SK-N-MC (cell line): ENCODE measurements around the gene USP6.
"Not testable (repeated sequence)": the region's sequence is repeated elsewhere in the genome, so short reads cannot be mapped to it uniquely, and the experiment has no call there.

Source experiments
- DNase-seq: peaks from one replicate; pipeline ENCODE4 v3.0.0-alpha.2; 2011; ENCODE audit warnings: low read depth, low spot score
- H3K27ac ChIP-seq: fragments of 200-600 bp; sonication (generic); 2 replicates; pipeline ENCODE4 v1.5.1; 2016; ENCODE audit warnings: mixed run types
- H3K36me3 ChIP-seq: fragments of 200-600 bp; sonication (generic); 2 replicates; pipeline ENCODE4 v1.6.1; 2017; ENCODE audit warnings: antibody characterized with exemption, low read length, mixed read lengths; ENCODE audit not compliant: insufficient read depth
- H3K4me3 ChIP-seq: fragments of 200-600 bp; sonication (generic); 2 replicates; pipeline ENCODE4 v1.5.1; 2016
- H3K9ac ChIP-seq: fragments of 200-600 bp; sonication (generic); 2 replicates; pipeline ENCODE4 v1.8.0; 2017; ENCODE audit warnings: mixed run types, mixed read lengths; ENCODE audit not compliant: insufficient read length
- H3K9me3 ChIP-seq: fragments of 200-600 bp; sonication (generic); 2 replicates; pipeline ENCODE4 v1.6.1; 2017; ENCODE audit warnings: low read depth, mild to moderate bottlenecking, antibody characterized with exemption, low read length, moderate library complexity, mixed read lengths
- EZH2 ChIP-seq: fragments of 200-600 bp; sonication (generic); IDR thresholded peaks from one replicate; pipeline ENCODE4 v1.6.1; 2017; ENCODE audit warnings: antibody characterized with exemption
- FOXP2 ChIP-seq: optimal IDR thresholded peaks from 2 replicates; pipeline ENCODE3; 2011; ENCODE audit warnings: mild to moderate bottlenecking, moderate library complexity; ENCODE audit not compliant: insufficient read depth; ENCODE audit errors: extremely low read length, control extremely low read depth
- POLR2AphosphoS5 ChIP-seq: IDR thresholded peaks from 2 replicates; pipeline ENCODE4 v1.6.1; 2012; ENCODE audit warnings: mild to moderate bottlenecking, low read depth, low read length, borderline replicate concordance

Gene USP6

DNA sequence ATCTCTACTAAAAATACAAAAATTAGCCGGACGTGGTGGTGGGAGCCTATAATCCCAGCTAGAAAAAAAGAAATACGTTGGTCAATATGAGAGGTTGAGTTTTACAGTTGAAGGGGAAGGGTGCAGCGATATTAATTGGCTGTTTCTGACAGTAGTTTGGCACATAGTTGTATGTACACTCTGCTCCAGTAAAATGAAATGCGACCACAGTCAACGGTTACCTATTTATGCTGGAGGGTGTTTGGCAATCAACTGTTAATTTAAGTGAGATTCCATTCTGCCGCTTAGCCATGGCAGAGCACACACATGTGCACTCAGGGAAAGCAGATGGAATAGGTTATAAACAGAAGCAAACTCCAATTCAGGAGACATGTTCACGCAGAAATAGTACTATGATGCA, 85.2 kb downstream of the USP6 start:
- no peak overlapping the region for H3K27ac ChIP-seq
- no peak overlapping the region for H3K4me3 ChIP-seq
- no peak overlapping the region for H3K9ac ChIP-seq
- DNase-seq = no peak
- H3K9me3 ChIP-seq = no peaks in the 10 kb centered on the region
- no peaks in the 10 kb centered on the region for H3K36me3 ChIP-seq
- TF ChIP-seq FOXP2 = no peak
- no peak for TF ChIP-seq POLR2AphosphoS5
- no peak for TF ChIP-seq EZH2

DNA sequence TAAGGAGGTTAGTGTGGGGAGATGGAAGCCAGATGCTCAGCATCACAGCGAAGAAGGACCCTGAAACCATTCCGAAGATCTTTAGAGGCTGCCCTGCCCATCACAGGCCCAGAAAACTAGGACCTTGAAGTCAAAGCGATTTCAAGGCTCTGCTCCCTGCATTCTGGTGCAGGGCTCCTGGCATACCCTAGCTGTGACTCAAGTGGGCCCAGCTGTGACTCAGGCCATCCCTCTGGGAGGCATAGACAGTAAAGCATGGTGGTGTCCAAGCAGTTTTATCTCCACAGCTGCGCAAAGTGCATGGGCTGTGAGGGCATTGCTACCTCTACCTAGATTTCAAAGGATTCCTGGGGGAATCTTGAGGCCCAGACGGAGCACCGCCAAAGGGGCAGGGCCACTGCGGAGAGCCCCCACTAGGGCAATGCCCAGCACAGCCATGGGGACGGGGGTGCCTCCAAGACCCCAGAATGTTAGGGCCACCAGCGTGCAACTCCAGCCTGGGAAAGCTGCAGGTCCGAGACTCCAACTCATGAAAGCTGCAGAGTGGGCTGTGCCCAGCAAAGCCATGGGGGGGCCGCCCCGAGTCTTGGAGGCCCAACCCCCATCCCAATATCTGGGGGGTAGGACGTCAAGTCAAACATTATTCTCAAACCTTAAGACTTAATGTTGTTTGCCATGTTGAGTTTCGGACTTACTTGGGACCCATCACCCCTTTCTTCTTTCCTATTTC, 87.5 kb downstream of the USP6 start:
- no peak overlapping the region for H3K9ac ChIP-seq
- no peaks in the 10 kb centered on the region for H3K9me3 ChIP-seq
- H3K27ac ChIP-seq = no peak overlapping the region
- H3K36me3 ChIP-seq = no peaks in the 10 kb centered on the region
- DNase-seq = no peak
- H3K4me3 ChIP-seq = no peak overlapping the region
- TF ChIP-seq POLR2AphosphoS5 (no peak), FOXP2 (no peak), EZH2 (no peak)

DNA sequence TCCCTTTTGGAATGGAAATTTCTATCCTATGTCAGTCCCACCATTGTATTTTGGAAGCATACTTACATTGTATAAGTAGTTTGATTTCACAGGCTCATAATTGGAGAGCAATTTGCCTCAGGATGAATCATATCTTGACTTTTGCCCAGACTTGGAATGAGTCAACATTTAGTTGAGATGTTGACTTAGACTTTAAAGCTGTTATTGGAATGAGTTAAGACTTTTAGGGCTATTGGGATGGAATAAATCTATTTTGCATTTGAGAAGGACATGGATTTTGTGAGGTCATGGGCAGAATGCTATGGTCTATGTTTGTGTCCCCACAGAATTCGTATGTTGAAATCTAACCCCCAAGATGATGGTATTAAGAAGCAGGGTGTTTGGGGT, 88.1 kb downstream of the USP6 start:
- no peak overlapping the region for H3K9ac ChIP-seq
- H3K9me3 ChIP-seq = no peaks in the 10 kb centered on the region
- TF ChIP-seq POLR2AphosphoS5 = no peak
- TF ChIP-seq EZH2 = no peak
- no peak for TF ChIP-seq FOXP2
- DNase-seq = no peak
- H3K27ac ChIP-seq = no peak overlapping the region
- no peaks in the 10 kb centered on the region for H3K36me3 ChIP-seq
- no peak overlapping the region for H3K4me3 ChIP-seq

GRCh38 chr17:5209396-5209795, 93.6 kb downstream of the USP6 start:
- TF ChIP-seq FOXP2 (no peak), EZH2 (no peak), POLR2AphosphoS5 (no peak)
- no peak overlapping the region for H3K27ac ChIP-seq
- no peaks in the 10 kb centered on the region for H3K36me3 ChIP-seq
- H3K9ac ChIP-seq = no peak overlapping the region
- H3K9me3 ChIP-seq = no peaks in the 10 kb centered on the region
- no peak for DNase-seq
- H3K4me3 ChIP-seq = no peak overlapping the region

DNA sequence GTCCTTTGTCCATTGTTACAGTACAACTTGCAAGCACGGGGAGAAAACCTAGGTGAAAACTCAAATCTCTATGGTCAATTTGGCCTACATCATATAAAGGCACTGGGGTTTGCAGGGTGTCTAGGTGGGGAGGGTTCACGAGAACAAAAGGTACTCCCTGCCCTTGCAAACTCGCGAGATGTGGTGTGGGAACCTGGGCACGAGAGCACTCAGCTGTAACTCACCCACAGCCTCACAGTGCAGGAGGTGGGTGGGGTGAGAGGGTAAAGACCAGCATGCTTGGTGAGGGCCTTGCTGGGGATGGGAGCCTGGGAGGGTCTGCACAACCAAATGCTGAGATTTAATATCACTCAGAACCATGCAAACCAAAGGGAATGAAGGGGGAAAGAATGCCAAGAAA, 94.3 kb downstream of the USP6 start:
- H3K9me3 ChIP-seq = no peaks in the 10 kb centered on the region
- H3K4me3 ChIP-seq = no peak overlapping the region
- DNase-seq = no peak
- H3K27ac ChIP-seq = no peak overlapping the region
- H3K36me3 ChIP-seq = no peaks in the 10 kb centered on the region; the same call in 1 of the 2 replicates
- TF ChIP-seq FOXP2 = no peak
- H3K9ac ChIP-seq = no peak overlapping the region

- DNase-seq = no peak
Measured at GRCh38 chr17:5210614-5211252, 94.9 kb downstream of the USP6 start.

DNA sequence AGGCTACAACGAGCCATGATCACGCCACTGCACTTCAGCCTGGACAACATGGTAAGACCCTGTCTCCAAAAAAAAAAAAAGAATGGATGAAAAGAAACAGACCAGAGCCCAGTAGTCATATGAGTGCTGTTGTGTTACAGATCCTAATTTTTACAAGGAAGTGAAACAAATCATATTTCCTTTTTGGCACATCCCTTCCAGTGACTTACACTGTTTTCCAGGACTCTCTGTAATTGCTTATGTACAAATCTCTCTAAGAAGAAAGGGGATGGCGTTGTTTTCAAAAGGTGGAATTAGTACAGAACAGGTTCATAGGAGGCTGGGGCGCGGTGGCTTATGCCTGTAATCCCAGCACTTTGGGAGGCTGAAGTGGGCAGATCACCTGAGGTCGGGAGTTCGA, 95.6 kb downstream of the USP6 start:
- Histone ChIP-seq H3K9me3 (no peaks in the 10 kb centered on the region), H3K36me3 (no peaks in the 10 kb centered on the region; the same call in 1 of the 2 replicates), H3K4me3 (no peak overlapping the region), H3K27ac (no peak overlapping the region), H3K9ac (no peak overlapping the region)
- no peak for DNase-seq
- TF ChIP-seq POLR2AphosphoS5 = no peak
- no peak for TF ChIP-seq EZH2
- no peak for TF ChIP-seq FOXP2

More at GRCh38 chr17:5210614-5211252, 94.9 kb downstream of the USP6 start:
- no peak overlapping the region for H3K27ac ChIP-seq
- H3K4me3 ChIP-seq = no peak overlapping the region
- H3K36me3 ChIP-seq = no peaks in the 10 kb centered on the region; the same call in 1 of the 2 replicates
- TF ChIP-seq EZH2 = no peak
- TF ChIP-seq FOXP2 = no peak
- no peak for TF ChIP-seq POLR2AphosphoS5
- no peak overlapping the region for H3K9ac ChIP-seq
- no peaks in the 10 kb centered on the region for H3K9me3 ChIP-seq

GRCh38 chr17:5217562-5217961, 101.7 kb downstream of the USP6 start:
- not testable (repeated sequence) for H3K9ac ChIP-seq, H3K4me3 ChIP-seq, H3K9me3 ChIP-seq, DNase-seq, H3K27ac ChIP-seq, H3K36me3 ChIP-seq

GRCh38 chr17:5219536-5219935, 103.7 kb downstream of the USP6 start:
- H3K9ac ChIP-seq = no peak overlapping the region
- TF ChIP-seq EZH2 = no peak
- no peak for TF ChIP-seq FOXP2
- no peak for TF ChIP-seq POLR2AphosphoS5
- no peak overlapping the region for H3K4me3 ChIP-seq
- H3K27ac ChIP-seq = no peak overlapping the region
- no peaks in the 10 kb centered on the region; the same call in 1 of the 2 replicates for H3K36me3 ChIP-seq
- no peaks in the 10 kb centered on the region for H3K9me3 ChIP-seq
- DNase-seq = no peak

- Histone ChIP-seq H3K9ac (no peak overlapping the region), H3K36me3 (no peaks in the 10 kb centered on the region; the same call in 1 of the 2 replicates), H3K4me3 (no peak overlapping the region), H3K9me3 (no peaks in the 10 kb centered on the region), H3K27ac (no peak overlapping the region)
- DNase-seq = no peak
- TF ChIP-seq POLR2AphosphoS5 = no peak
- no peak for TF ChIP-seq FOXP2
- TF ChIP-seq EZH2 = no peak
Measured at GRCh38 chr17:5220074-5220473, 104.2 kb downstream of the USP6 start.

DNA sequence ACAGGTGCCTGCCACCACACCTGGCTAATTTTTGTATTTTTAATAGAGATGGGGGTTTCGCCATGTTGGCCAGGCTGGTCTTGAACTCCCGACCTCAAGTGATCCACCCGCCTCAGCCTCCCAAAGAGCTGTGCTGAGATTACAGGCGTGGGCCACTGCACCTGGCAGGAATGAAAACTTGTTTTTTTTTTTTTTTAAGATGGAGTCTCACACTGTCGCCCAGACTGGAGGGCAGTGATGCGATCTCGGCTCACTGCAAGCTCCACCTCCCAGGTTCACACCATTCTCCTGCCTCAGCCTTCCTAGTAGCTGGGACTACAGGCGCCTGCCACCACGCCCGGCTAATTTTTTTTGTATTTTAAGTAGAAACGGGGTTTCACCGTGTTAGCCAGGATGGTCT, 106.1 kb downstream of the USP6 start:
- H3K36me3 ChIP-seq, DNase-seq, H3K4me3 ChIP-seq, H3K9ac ChIP-seq, H3K9me3 ChIP-seq, H3K27ac ChIP-seq: not testable (repeated sequence)
